CD4-positive, alpha-beta T cell (primary cell): Measurements from ENCODE around the gene RTCB. TPM values are rescaled to one million over a fixed set of nuclear protein-coding genes. Genes with fewer than 3 reads are reported as not detected.

ENCODE experiments used
- ATAC-seq: fragments of 200-7000 bp; cut with Tn5 transposase; one replicate; pipeline ENCODE4 v1.10.0; 2022; ENCODE audit warnings: mild to moderate bottlenecking; ENCODE audit not compliant: poor library complexity
- CTCF ChIA-PET: fragments of 350-600 bp; sonication (Branson Sonifier 250); formaldehyde crosslinking; loops from one replicate; lab custom pipeline; 2021; ENCODE audit warnings: antibody characterized with exemption, inconsistent platforms; lab: Charles Lee
- POLR2A ChIA-PET: fragments of 350-600 bp; sonication (Branson Sonifier 250); formaldehyde crosslinking; loops from one replicate; lab custom pipeline; 2021; ENCODE audit warnings: antibody characterized with exemption, inconsistent platforms; lab: Charles Lee
- DNase-seq, 14 experiments: peaks; one replicate each; pipeline ENCODE4 v3.0.0-alpha.2; 2013 to 2020; ENCODE audit warnings: mixed read lengths in 2 of 14
- H3K27ac ChIP-seq, 2 donors: one replicate each; pipeline versions ENCODE4 v1.5.1 to v1.7.0; 2013; ENCODE audit warnings: low read length in 2 of 2, low read depth in 1 of 2, mild to moderate bottlenecking in 1 of 2
- H3K27me3 ChIP-seq, 2 experiments: 1 replicate in 1 of 2; 2 replicates in 1 of 2; pipeline versions ENCODE4 v1.6.1 to v1.7.0; 2013; ENCODE audit warnings: low read length in 2 of 2, control low read depth in 1 of 2, mild to moderate bottlenecking in 1 of 2, moderate library complexity in 1 of 2; ENCODE audit not compliant: insufficient read depth in 2 of 2, control insufficient read depth in 1 of 2
- H3K36me3 ChIP-seq: one replicate; pipeline ENCODE4 v1.6.1; 2013; ENCODE audit warnings: low read length, control low read depth; ENCODE audit not compliant: insufficient read depth
- H3K4me1 ChIP-seq: one replicate; pipeline ENCODE4 v1.6.1; 2013; ENCODE audit warnings: low read length, control low read depth; ENCODE audit not compliant: insufficient read depth
- H3K4me3 ChIP-seq: one replicate; pipeline ENCODE4 v1.5.1; 2013; ENCODE audit warnings: mild to moderate bottlenecking, low read length, moderate library complexity
- H3K9me3 ChIP-seq, 2 experiments: 1 replicate in 1 of 2; 2 replicates in 1 of 2; pipeline versions ENCODE4 v1.6.1 to v1.7.0; 2013; ENCODE audit warnings: low read length in 2 of 2, mild to moderate bottlenecking in 2 of 2, control low read depth in 1 of 2, moderate library complexity in 1 of 2; ENCODE audit not compliant: control insufficient read depth in 1 of 2, insufficient read depth in 1 of 2
- H3K27ac Mint-ChIP-seq: one replicate; pipeline ENCODE4 v1.8.0; 2020; ENCODE audit warnings: mixed read lengths
- H3K27me3 Mint-ChIP-seq: one replicate; pipeline ENCODE4 v1.8.0; 2021; ENCODE audit warnings: mixed read lengths
- H3K36me3 Mint-ChIP-seq: one replicate; pipeline ENCODE4 v1.8.0; 2021; ENCODE audit warnings: low read depth, mixed read lengths
- H3K4me1 Mint-ChIP-seq: one replicate; pipeline ENCODE4 v1.8.0; 2021; ENCODE audit warnings: low read depth, mixed read lengths
- H3K4me3 Mint-ChIP-seq: one replicate; pipeline ENCODE4 v1.8.0; 2020; ENCODE audit warnings: mild to moderate bottlenecking, mixed read lengths
- H3K9me3 Mint-ChIP-seq: one replicate; pipeline ENCODE4 v1.8.0; 2020; ENCODE audit warnings: mixed read lengths
- intact Hi-C, 2 experiments: fragments of 100-400 bp; cut with DNase I in 1 of 2; cut with micrococcal nuclease in 1 of 2; formaldehyde crosslinking; loops; one replicate each; pipeline versions ENCODE4 v1.15.1 to v1.9.0; 2023 to 2025; cut with DNase I, micrococcal nuclease
- total RNA-seq, 174 experiments: library from RNA in 2 of 174; stranded (reverse) in 2 of 174; gene quantifications; one replicate each; pipeline ENCODE4 v1.2.3 and lab custom pipeline; 2021 to 2026
- TF ChIP-seq, protein P1 (sequence below): fragments of 200-600 bp; IDR thresholded peaks from one replicate; pipeline ENCODE4 v1.8.0; 2022; ENCODE audit warnings: antibody characterized with exemption, mild to moderate bottlenecking

RTCB gene
- total RNA-seq, 2 experiments from 2014 or later, result 30.1 to 36.0 TPM

DNA sequence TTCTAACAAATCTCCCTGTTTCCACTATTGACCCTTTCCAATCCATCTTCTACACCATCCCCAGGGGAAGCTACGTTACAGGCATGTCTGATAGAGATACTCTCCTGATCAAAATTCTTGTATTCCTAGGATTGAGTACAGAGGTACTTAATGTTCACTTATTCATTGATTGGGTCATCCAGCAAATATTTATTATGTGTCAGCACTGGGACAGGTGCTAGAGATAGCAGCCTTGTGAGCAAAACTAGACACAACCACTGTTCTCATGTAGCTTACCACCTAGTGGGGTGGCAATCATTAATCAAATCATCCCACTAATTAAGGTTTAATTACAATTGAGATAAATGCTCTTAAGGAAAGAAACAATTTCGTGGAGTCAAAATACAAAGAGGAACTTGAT is 9.4 kb upstream of the RTCB start:
- H3K36me3 Mint-ChIP-seq, result no peaks in the 10 kb centered on the region
- no peaks in the 10 kb centered on the region for H3K4me1 ChIP-seq
- no peak overlapping the region for H3K27ac ChIP-seq
- H3K4me3 Mint-ChIP-seq, result no peak overlapping the region
- ATAC-seq (no peak), DNase-seq (no peak)
- peaks cover 70% of the 10 kb centered on the region for H3K27me3 Mint-ChIP-seq
- POLR2A ChIA-PET, result no interaction called here
- CTCF ChIA-PET, result no interaction called here
- H3K9me3 ChIP-seq, result no peaks in the 10 kb centered on the region
- intact Hi-C loops, result no loop called here
- no peak overlapping the region for H3K4me3 ChIP-seq
- H3K27me3 ChIP-seq, result peaks cover 16 to 22% of the 10 kb centered on the region in 2 experiments
- TF ChIP-seq, protein P1, sequence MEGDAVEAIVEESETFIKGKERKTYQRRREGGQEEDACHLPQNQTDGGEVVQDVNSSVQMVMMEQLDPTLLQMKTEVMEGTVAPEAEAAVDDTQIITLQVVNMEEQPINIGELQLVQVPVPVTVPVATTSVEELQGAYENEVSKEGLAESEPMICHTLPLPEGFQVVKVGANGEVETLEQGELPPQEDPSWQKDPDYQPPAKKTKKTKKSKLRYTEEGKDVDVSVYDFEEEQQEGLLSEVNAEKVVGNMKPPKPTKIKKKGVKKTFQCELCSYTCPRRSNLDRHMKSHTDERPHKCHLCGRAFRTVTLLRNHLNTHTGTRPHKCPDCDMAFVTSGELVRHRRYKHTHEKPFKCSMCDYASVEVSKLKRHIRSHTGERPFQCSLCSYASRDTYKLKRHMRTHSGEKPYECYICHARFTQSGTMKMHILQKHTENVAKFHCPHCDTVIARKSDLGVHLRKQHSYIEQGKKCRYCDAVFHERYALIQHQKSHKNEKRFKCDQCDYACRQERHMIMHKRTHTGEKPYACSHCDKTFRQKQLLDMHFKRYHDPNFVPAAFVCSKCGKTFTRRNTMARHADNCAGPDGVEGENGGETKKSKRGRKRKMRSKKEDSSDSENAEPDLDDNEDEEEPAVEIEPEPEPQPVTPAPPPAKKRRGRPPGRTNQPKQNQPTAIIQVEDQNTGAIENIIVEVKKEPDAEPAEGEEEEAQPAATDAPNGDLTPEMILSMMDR, result no peak
- no peak overlapping the region for H3K27ac Mint-ChIP-seq
- H3K9me3 Mint-ChIP-seq, result no peaks in the 10 kb centered on the region
- H3K36me3 ChIP-seq, result no peaks in the 10 kb centered on the region
- no peaks in the 10 kb centered on the region for H3K4me1 Mint-ChIP-seq

DNA sequence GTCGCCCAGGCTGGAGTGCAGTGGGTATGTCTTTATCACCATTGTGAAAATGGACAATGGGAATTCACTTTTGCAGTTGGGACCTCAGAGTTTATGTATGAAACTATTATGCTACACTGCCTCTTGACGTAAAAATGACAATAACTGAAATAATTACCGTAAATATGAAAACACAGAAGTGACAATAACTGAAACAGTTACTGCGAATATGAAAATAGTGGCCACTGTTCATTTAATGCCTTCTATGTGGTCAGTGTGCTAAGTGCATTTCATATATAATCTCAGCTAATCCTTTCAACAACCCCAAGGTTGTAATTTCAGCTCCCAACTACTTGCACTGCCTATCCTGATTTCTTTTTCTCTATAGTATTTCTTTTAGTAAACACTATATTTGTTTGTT is 5.9 kb upstream of the RTCB start:
- Histone ChIP-seq H3K9me3 (no peaks in the 10 kb centered on the region), H3K36me3 (no peaks in the 10 kb centered on the region), H3K4me3 (no peak overlapping the region), H3K27me3 (peaks cover 12 to 15% of the 10 kb centered on the region in 2 experiments), H3K4me1 (no peaks in the 10 kb centered on the region), H3K27ac (no peak overlapping the region)
- Mint-ChIP-seq H3K36me3 (no peaks in the 10 kb centered on the region), H3K27ac (no peak overlapping the region), H3K9me3 (no peaks in the 10 kb centered on the region), H3K4me3 (no peak overlapping the region), H3K4me1 (peaks cover 3% of the 10 kb centered on the region), H3K27me3 (peaks cover 47% of the 10 kb centered on the region)
- TF ChIP-seq, protein P1, result no peak
- DNase-seq, result no peak
- ChIA-PET CTCF (no interaction called here), POLR2A (no interaction called here)
- intact Hi-C loops, result loop anchor here in 1 of 2 experiments (10.0 kb wide), 1 partner anchor 753 kb away; the partner anchor contains the start of gene PISD
- ATAC-seq, result no peak

DNA sequence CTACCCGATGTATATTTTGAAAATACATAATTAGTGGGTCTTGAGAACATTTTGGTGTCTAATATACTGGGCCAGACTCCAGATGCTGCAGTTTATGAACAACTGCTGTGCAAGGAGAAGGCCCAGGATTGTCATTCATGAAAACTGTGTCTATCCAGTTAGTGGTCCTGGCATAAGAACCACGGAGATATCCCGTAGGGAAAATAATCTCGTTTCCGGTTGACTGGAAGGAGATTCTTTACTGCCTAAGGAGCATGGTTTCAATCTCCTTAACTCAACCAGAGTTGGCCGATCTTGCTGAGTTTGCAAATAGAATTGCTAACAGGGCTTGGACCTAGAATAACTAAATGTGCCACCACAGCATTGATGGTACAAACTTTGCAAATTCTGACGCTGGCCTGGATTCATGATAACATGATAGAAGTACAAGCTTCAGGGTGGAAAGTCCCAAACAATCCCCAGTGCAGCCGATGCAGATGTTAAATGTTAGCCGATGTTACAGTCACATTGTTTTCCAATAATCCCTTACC is 4.6 kb upstream of the RTCB start:
- H3K36me3 Mint-ChIP-seq, result peaks cover 8% of the 10 kb centered on the region

More for the DNA sequence above, 4.6 kb upstream of the RTCB start:
- DNase-seq (no peak), ATAC-seq (no peak)
- ChIA-PET CTCF (no interaction called here), POLR2A (no interaction called here)
- H3K27ac Mint-ChIP-seq, result no peak overlapping the region
- H3K4me1 ChIP-seq, result peaks cover 7% of the 10 kb centered on the region
- no peak overlapping the region for H3K4me3 ChIP-seq
- no peak overlapping the region for H3K27ac ChIP-seq
- H3K27me3 Mint-ChIP-seq, result peaks cover 34% of the 10 kb centered on the region
- TF ChIP-seq, protein P1, result no peak
- H3K36me3 ChIP-seq, result no peaks in the 10 kb centered on the region
- H3K4me1 Mint-ChIP-seq, result peaks cover 15% of the 10 kb centered on the region
- no peaks in the 10 kb centered on the region for H3K9me3 ChIP-seq
- H3K4me3 Mint-ChIP-seq, result no peak overlapping the region
- intact Hi-C loops, result loop anchor here in 1 of 2 experiments (10.0 kb wide), 1 partner anchor 752 kb away; the partner anchor contains the start of gene PISD
- peaks cover 9% of the 10 kb centered on the region in 2 experiments for H3K27me3 ChIP-seq
- H3K9me3 Mint-ChIP-seq, result no peaks in the 10 kb centered on the region
